Measurements from ENCODE around the gene HEMK1.

DNA sequence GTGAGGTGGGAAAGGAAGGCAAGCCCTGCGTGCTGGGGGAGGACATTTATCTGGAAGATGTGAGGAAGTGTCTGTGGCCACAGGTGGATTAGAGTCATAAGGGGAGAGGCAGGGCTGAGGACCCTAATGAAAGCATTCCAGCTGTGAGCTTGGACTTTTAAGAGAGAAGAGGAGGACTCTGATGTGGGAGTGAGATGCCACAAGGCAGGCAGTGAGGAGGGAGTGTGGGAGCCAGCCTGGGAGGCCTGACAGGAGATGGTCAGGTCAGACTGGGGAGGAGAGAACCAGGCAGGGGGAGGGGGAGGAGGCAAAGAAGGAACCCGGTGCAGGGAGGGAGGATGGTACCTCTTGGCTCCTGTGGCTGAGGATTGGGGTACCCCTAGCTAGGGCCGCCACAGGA is 68.6 kb downstream of the HEMK1 start:
- TF ChIP-seq, protein P1, sequence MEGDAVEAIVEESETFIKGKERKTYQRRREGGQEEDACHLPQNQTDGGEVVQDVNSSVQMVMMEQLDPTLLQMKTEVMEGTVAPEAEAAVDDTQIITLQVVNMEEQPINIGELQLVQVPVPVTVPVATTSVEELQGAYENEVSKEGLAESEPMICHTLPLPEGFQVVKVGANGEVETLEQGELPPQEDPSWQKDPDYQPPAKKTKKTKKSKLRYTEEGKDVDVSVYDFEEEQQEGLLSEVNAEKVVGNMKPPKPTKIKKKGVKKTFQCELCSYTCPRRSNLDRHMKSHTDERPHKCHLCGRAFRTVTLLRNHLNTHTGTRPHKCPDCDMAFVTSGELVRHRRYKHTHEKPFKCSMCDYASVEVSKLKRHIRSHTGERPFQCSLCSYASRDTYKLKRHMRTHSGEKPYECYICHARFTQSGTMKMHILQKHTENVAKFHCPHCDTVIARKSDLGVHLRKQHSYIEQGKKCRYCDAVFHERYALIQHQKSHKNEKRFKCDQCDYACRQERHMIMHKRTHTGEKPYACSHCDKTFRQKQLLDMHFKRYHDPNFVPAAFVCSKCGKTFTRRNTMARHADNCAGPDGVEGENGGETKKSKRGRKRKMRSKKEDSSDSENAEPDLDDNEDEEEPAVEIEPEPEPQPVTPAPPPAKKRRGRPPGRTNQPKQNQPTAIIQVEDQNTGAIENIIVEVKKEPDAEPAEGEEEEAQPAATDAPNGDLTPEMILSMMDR (IDR thresholded peaks at IDR 0.05) = no peak
- TF ChIP-seq EZH2 (IDR thresholded peaks at IDR 0.05; ENCODE audit: borderline replicate concordance, insufficient read depth, low read depth, low read length, poor library complexity, severe bottlenecking) = no peak

Measured in B cell (primary cell).